ENCODE data around the gene USP2. TPM values are rescaled to one million over a fixed set of nuclear protein-coding genes. Genes with fewer than 3 reads are reported as not detected.

USP2 gene
- total RNA-seq, 1 experiment from 2014 or later: 5.7 TPM

- H2BK12ac ChIP-seq (ENCODE audit: insufficient read length, low read depth, low read length): no peak overlapping the region
- no peak overlapping the region for H3K56ac ChIP-seq (ENCODE audit: insufficient read length, low read depth, low read length)
- H2AK5ac ChIP-seq (ENCODE audit: insufficient read length, low read length): no peak overlapping the region
- H3K23ac ChIP-seq (ENCODE audit: insufficient read length, low read depth, low read length): no peak overlapping the region
- DNase-seq: no peak
- no peaks in the 10 kb centered on the region for H3K79me1 ChIP-seq (ENCODE audit: insufficient read depth, low read depth, low read length, poor library complexity, severe bottlenecking)
- H4K8ac ChIP-seq (replicated peaks; ENCODE audit: insufficient read length, low read depth, low read length): no peak overlapping the region
- Mint-ChIP-seq H3K9me3 (no peaks in the 10 kb centered on the region), H3K4me1 (peaks cover 38 to 45% of the 10 kb centered on the region in 2 experiments), H3K27ac (no peak overlapping the region), H3K4me3 (peak overlapping the region; percentile 66 to 77), H3K27me3 (ENCODE audit: low read depth) (peaks cover 38% of the 10 kb centered on the region), H3K36me3 (ENCODE audit: insufficient read depth in 1 of 3, low read depth in 3 of 3) (peaks cover 0 to 19% (median 6%) of the 10 kb centered on the region in 3 experiments; a peak in 4 of 7 replicates)
- WGBS (ENCODE audit: extremely low coverage, insufficient read length, low lambda C conversion rate): no CpG with 5 or more reads among the region's 46 CpGs
- no peak overlapping the region for H3K4ac ChIP-seq (ENCODE audit: low read depth, low read length)
- H3K14ac ChIP-seq (ENCODE audit: insufficient read depth, low read length): no peak overlapping the region
- no peak overlapping the region for H4K91ac ChIP-seq (ENCODE audit: insufficient read length, low read depth, low read length)
- H4K5ac ChIP-seq (ENCODE audit: insufficient read length, low read depth, low read length): no peak overlapping the region
- H2BK20ac ChIP-seq (ENCODE audit: low read depth, low read length, poor library complexity, severe bottlenecking): no peak overlapping the region
- H2BK15ac ChIP-seq (ENCODE audit: low read depth, low read length): no peak overlapping the region
- TF ChIP-seq CTCF (conservative IDR thresholded peaks at IDR 0.05): no peak
- no peak overlapping the region for H2AFZ ChIP-seq (ENCODE audit: low read length)
- H2BK120ac ChIP-seq (ENCODE audit: low read depth, low read length, poor library complexity, severe bottlenecking): no peak overlapping the region
- no peak overlapping the region for H2BK5ac ChIP-seq (ENCODE audit: insufficient read length, low read length)
- H3K9me3 ChIP-seq (ENCODE audit: control insufficient read depth, low read depth, low read length): no peaks in the 10 kb centered on the region
- peak overlapping the region; percentile 77 for H3K4me2 ChIP-seq (ENCODE audit: insufficient read depth, insufficient read length, low read length)
- H3T11ph ChIP-seq (ENCODE audit: low read length): no peak overlapping the region
- no peak overlapping the region for H3K9ac ChIP-seq (ENCODE audit: extremely low read depth, insufficient read length, low read length)
- H3K79me2 ChIP-seq (ENCODE audit: insufficient read depth, low read length): no peaks in the 10 kb centered on the region
- H3K27ac ChIP-seq (ENCODE audit: insufficient read length, low read depth, low read length): no peak overlapping the region
- H4K20me1 ChIP-seq (ENCODE audit: control insufficient read depth, insufficient read depth, insufficient read length): no peaks in the 10 kb centered on the region
- H3K23me2 ChIP-seq (ENCODE audit: insufficient read length, low read depth, low read length, poor library complexity, severe bottlenecking): peaks cover 30% of the 10 kb centered on the region
- no peak overlapping the region for H3K18ac ChIP-seq (ENCODE audit: insufficient read length, low read depth, low read length)
- peaks cover 9% of the 10 kb centered on the region; the same call in 1 of the 2 replicates for H3K27me3 ChIP-seq (ENCODE audit: insufficient read depth, low read length)
- H3K4me1 ChIP-seq (ENCODE audit: insufficient read depth, low read length): peaks cover 15% of the 10 kb centered on the region; the same call in 1 of the 2 replicates
Measured at GRCh38 chr11:119316016-119316728, 65.3 kb downstream of the USP2 start.
